NAMALWA (cell line): ENCODE results near the gene DTX1.

ENCODE experiments used
- DNase-seq: peaks from one replicate; pipeline ENCODE4 v3.0.0-alpha.2; 2015; ENCODE audit warnings: low spot score

DTX1 gene

GRCh38 chr12:113056631-113057488 lies at the start of gene DTX1:
TSS of gene DTX1 (plus strand) at chr12:113056730. CDS start at chr12:113058193, 1,463 bp downstream.
- DNase-seq, result no peak

DNA sequence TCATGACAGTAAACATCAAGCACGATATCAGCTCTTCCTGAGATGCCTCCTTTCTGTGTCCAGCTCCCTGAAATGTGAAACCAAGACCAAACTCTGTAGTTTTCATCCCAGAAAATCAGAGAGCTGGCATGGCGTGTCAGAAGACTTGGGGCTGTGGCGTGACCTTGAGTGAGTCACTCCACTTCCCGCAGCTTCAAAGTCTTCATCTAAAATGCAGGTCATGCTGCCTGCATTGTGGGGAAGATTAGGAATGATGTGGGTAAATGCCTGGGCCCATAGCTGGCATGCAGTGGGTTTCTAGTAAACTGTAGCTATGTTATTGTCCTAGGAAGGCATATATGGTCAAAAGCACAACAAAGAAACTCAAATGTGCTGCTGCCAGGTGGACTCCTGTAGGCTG lies 49.4 kb upstream of the DTX1 start:
- DNase-seq, result no peak

DNA sequence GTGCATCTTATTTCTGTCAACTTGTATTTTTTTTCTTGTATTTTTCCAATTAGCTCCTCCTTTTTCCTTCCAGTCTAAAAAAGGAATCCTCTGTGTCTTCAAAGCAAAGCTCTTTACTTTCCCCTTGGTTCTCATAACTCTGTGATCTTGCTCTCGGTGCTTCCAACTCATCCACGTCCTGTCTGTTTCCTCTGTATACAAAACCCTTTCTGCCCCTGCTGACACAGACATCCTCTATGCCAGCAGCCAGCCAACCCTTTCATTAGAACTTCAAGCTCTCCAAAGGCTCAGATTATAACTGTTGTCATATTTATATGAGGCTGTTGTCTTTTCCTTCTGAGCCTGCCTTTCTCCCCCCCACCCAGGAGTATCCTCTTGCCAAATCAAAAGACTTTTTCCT lies 45.8 kb upstream of the DTX1 start:
- DNase-seq, result no peak

GRCh38 chr12:113014565-113014964 lies 42.0 kb upstream of the DTX1 start:
- DNase-seq, result no peak

GRCh38 chr12:113016796-113017195 lies 39.7 kb upstream of the DTX1 start:
- no peak for DNase-seq

- no peak for DNase-seq
Observed at GRCh38 chr12:113019025-113019424, 37.5 kb upstream of the DTX1 start.

DNA sequence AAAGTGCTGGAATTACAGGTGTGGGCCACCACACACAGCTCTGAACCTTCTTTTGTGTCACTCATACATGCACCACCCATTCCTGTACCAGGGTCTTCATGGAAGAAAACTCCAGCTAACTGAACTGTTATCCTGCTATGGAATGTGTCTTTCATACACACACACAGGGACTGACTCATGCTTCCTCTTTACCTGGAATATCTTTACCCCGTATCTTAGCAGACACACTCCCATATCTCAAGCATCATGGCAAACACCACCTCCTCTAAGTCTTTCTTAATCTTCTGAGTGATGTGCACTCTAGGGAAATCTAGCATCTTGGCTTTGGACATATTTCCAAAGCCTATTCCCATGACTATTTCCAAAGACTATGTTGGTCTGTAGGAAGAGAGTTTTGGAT lies 35.0 kb upstream of the DTX1 start:
- DNase-seq, result no peak

DNA sequence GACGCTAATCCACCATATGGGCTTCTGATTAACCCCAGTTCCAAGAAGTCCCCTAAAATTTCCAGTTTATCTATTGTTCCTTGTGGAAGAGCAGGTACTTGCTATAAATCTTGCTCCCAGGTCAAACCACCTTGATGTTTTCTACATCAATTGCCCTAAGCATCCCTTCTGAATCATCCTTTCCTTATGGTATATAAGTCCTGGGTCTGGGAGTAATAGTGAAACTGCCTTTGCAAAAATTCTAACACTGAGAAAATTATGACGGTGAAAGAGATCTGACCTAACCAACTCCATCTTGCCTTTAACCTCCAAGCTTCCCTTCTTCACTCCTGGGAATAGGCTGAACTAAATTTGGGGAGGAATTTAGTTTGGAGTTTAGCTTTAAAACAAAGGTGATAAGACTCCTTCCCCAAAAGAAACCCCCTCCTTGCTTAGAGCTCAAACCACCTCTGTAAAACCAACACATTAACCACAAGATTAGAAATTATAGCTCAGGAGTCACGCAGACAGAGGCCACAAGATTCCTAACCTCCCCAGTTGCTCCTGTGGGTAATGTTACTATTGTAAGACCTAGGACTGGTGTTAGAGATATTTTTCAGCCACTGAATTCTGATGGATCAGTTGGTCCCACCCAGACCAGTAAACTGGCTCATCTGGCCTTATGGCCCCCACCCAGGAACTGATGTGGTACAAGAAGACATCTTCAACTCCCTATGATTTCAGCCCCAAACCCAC lies 33.8 kb upstream of the DTX1 start:
- DNase-seq, result no peak

- DNase-seq, result no peak
Observed at GRCh38 chr12:113027726-113028125, 28.8 kb upstream of the DTX1 start.

DNA sequence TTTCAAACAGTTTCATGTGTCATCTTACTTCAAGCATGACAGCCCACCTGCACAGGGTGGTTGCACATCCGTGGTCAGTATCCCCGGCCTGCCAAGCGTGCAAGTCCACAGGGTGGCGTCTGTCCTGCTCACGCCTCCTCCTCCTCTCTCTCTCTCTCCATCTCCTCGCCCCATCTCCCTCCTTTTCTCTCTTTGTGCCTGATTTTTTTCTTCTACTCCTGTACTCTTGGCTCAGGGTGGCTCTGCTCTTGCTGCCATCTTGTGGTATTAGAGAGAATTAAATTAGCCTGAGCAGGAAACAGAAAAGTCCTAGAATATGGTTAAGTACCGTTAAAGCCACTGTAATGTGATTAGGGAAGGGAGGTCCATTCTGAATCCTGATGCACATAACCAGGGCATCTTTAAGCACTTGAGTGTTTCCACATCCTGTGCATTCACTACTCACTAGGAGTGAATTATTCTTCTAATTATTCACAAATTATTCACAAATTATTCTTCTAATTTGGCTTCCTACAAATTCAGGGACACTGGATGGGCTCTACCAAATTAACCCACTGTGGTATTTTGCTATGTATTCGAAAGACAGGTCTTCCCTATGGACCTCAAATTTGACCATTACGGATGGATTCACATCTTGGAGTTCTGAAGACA lies 25.5 kb upstream of the DTX1 start:
- DNase-seq, result peak; percentile 80

- no peak for DNase-seq
Observed at GRCh38 chr12:113039911-113040445, 16.6 kb upstream of the DTX1 start.

DNA sequence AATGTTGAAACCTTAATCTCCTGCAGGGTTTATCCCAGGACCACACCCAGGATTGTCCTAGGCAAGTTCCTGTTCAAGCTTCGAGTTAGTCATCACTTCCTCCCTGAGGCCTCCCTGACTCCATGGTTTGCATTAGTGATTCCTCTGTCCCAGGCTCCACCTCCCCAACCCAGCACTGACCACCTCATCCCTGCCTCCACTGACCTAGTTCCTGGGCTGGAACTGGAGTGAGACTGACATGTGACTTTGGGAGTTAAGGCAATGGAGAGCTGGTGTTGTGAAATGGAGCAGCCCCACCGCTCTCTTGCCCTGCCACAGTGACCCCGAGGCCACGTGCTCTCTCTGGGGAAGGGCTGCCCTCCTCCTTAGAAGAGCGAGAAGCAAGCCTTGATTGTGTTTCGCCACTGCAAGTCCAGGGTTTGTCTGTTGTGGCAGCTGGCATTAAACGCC lies 15.8 kb upstream of the DTX1 start:
- no peak for DNase-seq

DNA sequence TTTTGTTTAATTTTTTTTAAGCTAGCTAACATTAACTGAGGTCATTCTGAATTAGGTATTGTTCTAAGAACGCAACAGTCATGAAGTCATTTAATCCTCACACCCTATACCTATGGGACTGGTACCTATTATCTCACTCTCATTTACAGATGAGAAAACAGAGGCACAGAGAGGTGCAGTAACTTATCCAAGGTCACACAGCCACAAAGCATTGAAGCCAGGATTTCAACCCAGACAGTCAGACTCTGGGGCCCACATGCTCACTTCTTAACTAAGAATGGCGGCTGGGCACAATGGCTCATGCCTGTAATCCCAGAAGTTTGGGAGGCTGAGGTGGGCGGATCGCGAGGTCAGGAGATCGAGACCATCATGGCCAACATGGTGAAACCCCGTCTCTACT lies 15.0 kb upstream of the DTX1 start:
- DNase-seq, result no peak

GRCh38 chr12:113043240-113043639 lies 13.3 kb upstream of the DTX1 start:
- no peak for DNase-seq

DNA sequence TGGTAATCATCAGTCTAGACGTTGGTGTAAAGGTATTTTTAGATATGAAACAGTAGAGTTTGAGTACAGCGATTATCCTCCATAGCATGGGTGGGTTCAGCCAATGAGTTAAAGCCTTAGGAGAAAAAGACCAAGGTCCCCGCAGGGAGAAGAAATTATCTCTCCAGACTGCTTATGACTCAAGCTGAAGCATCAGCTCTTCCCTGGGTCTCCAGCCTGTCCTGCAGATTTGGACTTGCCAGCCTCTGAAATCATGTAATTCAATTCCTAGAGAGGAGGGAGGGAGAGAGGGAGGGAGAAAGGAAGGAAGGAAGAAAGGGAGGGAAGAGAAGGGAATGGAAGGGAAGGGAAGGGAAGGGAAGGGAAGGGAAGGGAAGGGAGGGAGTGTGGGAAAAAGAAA lies 12.0 kb upstream of the DTX1 start:
- DNase-seq, result no peak

GRCh38 chr12:113048716-113049127 lies 7.8 kb upstream of the DTX1 start:
- peak; percentile 85 for DNase-seq

- peak; percentile 79 for DNase-seq
Observed at GRCh38 chr12:113049976-113050742, 6.4 kb upstream of the DTX1 start.

DNA sequence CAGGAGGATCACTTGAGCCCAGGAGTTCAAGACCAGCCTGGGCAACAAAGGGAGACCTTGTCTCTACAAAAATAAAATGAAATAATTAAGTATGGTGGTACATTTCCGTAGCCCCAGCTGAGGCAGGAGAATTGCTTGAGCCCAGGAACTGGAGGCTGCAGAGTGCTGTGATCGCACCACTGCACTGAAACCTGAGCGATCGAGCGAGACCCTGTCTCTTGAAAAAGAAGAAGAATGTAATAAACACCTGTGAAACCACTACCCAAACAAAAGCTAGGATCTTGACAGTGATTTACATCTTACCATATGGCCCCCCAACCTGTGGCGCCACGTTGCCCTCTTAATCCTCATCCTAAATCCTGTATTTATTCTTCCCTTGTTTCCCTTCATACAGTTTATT lies 5.7 kb upstream of the DTX1 start:
- peak; percentile 91 for DNase-seq

DNA sequence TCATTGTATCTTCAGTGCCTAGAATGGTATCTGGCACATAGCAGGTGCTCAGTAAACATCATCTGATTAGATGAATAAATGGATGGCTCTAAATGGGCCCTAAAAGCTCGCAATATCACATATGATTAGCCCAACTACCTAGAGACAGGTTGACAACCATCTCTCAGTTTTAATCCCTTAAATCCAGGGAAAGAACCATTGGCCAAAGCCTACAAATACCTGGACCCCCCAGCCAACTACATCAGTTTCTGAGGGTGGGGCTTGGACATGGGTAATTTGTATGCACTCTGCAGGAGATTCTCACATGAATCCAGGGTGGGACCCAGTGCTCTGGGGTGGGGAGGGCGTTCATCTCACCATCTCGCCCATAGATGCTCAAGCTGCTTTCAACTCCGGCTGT lies 4.8 kb upstream of the DTX1 start:
- DNase-seq, result peak; percentile 52

DNA sequence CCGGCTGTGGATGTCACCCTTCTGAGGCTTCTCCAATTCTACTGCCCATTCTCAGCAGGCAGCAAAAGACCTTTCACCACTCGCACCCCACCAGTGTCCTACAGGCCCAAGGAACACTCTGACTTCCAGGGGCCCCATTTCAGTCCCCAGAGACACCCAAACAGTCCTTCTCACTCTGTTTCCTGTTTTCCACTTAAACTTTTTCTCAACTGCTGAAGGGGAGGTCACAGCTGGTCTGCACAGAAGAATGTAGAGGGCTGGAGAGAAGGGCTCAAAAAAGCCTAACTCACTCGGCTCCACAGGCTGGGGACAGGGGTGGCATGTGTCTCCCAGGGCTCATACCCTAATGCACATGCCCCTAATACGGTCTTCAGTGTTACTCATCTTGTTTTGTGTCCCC lies 4.2 kb upstream of the DTX1 start:
- peak; percentile 86 for DNase-seq

- DNase-seq, result peak; percentile 50
Observed at GRCh38 chr12:113054948-113055486, 1.5 kb upstream of the DTX1 start.
